HG03108 (cell line): ENCODE measurements around the gene UNC5C.

Experiments used
- ATAC-seq: cut with Tn5 transposase; IDR thresholded peaks from one replicate; pipeline ENCODE4 v1.9.1; 2021; ENCODE audit warnings: moderate library complexity; ENCODE audit not compliant: unreplicated experiment

Gene UNC5C

GRCh38 chr4:95522682-95523530, 25.9 kb downstream of the UNC5C start:
- ATAC-seq = no peak

- no peak for ATAC-seq
These were observed 31.0 kb downstream of the UNC5C start for GRCh38 chr4:95517576-95518345.

DNA sequence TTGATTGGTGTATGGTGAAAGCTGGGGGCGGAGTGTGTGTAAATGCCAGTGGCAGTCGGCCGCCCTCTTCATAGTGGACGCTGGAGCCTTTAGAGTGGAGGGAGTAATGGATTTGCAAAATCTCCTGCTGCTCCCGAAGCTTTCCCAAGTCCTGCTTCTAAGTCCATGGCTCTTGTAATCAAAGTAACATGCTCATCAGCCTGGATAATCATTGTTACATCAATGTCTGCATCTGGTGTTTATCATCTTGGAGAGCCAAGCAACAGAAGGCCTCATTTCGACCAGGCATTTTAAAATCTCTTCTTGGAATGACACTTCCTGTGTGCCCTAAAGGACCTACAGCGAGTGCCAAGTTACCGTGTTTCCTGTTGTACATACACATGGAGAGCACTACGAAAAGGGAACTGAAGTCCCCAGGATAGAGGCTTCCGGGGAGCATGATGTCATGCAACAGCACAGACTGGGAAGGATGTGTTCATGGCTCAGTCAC, 32.2 kb downstream of the UNC5C start:
- ATAC-seq = no peak

- no peak for ATAC-seq
These were observed 33.2 kb downstream of the UNC5C start for GRCh38 chr4:95515589-95515988.

DNA sequence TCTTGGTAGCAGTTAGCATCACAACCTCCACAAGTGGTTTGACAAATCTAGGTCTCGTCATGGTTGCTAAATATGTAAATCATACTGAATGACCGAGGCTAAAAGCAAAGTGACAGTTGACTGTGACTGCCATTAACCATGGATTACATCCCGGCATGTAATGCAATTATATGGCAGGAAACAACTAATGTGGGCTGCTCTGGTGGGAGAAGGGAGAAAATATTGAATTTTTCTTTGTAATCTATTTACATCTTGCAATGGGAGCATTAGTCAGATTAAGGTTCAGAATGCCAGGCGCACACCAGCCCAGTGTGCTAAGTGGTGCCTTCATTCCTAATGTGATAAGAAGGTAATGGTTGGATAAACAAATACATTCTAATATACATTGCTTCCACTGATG, 35.8 kb downstream of the UNC5C start:
- ATAC-seq = no peak

DNA sequence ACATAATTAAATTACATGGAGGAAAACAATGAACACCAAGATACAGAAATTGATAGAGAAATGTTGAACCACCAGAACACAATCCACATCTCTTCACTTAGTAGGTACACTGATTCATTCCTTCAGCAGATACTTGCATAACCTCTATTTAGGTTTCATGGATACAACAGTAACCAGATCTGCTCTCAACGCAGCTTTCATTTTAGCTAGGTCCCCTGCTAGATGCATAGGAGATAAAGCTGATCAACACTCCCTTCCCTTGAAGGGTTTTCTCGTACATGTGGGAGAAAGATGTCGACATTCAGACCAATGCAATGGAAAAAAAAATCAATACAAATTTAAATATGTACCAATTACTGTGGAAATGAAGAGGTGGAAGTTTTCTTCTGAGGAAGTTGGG, 37.3 kb downstream of the UNC5C start:
- ATAC-seq = no peak

DNA sequence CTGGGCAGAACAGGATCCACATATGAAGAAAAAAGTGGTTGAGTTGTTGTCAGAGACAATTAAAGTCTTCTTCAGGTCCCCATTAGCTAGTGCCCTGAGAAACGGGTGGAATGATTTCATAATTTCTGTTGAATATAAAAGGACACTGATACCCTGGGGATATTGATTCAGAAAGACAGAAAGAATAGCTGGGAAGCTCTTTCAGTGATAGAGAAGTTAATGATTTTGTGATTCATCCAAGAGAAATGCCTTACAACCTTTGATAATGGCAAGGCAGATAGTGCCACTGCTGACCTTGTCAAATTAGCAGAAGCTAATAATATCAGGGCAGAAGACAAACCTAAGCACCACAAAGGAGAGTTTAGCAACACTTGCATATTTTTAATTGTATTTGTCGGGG, 37.9 kb downstream of the UNC5C start:
- ATAC-seq = no peak

GRCh38 chr4:95510145-95510544, 38.6 kb downstream of the UNC5C start:
- ATAC-seq = no peak

GRCh38 chr4:95508421-95508820, 40.4 kb downstream of the UNC5C start:
- ATAC-seq = no peak

DNA sequence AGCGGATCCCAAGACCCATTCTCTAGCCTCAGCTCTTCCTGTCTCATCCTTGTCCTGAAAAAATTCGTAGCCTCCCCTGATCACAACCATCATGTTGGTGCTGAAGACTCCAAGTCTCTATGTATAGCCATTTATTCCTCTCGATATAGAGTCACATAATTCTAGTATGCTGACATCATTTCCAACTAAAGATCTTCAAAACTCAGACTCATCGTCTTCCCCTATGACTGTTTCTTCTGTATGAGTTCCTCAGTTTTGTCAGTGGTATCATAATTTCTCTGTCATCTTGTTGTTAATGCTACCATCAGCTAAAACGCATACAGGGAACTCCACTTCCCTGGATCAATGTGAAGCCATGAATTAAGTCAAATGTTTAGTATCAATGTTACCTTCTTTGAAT, 41.2 kb downstream of the UNC5C start:
- ATAC-seq = no peak

DNA sequence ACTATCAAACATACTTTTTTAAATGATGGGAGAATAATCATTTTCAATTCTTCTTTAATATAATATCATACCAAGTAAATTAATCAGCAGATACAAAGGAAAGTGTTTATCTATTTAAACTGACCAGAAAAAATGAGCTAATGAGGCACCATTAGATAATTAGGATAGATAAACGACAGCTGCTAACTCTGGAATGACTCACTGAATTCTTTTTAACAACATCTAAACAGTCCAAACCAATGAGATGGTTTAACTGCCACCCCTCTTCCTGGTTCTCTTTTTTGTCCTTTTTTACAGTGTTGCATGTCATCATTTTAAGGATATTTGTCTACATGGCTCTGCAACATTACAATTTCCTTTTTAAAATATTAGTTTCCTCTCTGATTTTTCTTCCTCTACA, 41.6 kb downstream of the UNC5C start:
- no peak for ATAC-seq

GRCh38 chr4:95506264-95506663, 42.5 kb downstream of the UNC5C start:
- ATAC-seq = no peak

DNA sequence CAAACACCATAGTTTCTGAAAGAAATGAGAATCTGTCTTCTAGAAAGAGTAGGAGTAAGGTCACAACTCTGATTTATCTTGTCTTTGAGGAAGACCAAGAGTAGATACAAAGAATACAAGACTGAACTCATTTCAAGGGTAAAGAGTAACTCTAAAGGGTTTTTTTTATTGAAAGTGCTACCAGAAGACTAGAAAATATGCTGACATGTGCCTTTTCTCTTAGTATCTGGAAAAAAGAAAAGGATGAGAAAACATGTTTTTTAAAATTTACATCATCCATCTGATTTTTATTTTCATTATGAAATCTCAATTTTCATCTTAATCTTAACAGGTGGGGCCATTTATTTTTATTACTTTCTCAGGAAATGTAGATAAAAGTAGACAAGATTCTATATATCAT, 43.0 kb downstream of the UNC5C start:
- no peak for ATAC-seq

- ATAC-seq = no peak
These were observed 43.6 kb downstream of the UNC5C start for GRCh38 chr4:95505151-95505550.

DNA sequence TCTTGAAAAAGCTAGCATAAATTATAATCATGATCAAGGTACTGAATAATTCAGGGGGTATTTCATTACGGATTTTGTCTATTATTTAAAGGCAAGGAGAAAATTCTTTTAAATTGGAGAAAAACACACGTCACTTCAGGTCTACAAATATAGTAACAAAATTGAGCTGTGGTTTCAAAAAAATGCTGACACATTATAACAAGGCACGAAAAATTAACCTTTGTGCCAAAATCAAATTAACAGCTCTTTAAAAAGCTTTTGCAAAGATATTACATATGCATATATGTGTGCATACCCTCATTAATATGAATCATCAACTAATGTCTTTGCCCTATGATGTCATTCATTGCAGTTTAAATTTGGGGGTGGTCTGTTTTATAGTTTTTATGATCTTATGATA, 44.3 kb downstream of the UNC5C start:
- ATAC-seq = no peak

- no peak for ATAC-seq
These were observed 48.4 kb downstream of the UNC5C start for GRCh38 chr4:95500361-95500760.

- no peak for ATAC-seq
These were observed 49.5 kb downstream of the UNC5C start for GRCh38 chr4:95499291-95499696.

DNA sequence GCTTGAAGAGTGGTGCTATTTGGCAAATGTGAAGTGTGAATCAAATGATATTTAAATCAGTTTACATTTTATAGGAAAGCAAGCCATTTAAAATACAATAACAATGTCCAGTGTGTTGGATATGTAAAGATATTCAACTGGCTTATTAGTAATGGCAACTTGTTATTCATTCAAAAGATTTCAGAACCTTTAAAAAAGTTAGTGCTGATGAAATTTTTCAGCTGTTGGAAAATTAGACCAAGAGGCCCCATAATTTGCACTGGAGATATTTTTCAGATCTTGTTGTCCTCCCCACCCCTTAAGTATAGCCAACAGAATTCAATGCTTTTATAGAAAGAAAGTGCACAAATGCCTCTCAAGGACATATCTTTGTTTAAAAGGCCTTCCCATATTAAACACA, 54.6 kb downstream of the UNC5C start:
- no peak for ATAC-seq

GRCh38 chr4:95478679-95479078, 70.1 kb downstream of the UNC5C start:
- no peak for ATAC-seq

DNA sequence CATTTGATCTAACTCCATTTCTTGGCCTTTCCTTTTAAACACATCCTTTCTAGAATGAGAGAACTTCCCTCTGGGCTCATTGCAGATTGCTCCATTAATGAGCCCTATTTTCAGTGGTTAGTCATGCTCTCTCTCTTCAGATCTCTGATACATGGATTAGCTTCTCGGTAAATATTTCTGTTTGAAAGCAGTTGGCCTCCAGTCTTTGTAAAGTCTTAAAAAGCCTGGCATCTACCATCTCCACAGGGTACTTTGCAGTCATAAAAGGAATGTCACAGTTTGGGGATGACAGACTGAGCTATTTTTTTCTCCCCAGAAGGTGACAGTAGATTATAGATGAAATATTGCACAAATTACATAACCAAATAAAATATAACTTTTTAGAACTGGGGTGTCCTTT, 72.7 kb downstream of the UNC5C start:
- no peak for ATAC-seq

DNA sequence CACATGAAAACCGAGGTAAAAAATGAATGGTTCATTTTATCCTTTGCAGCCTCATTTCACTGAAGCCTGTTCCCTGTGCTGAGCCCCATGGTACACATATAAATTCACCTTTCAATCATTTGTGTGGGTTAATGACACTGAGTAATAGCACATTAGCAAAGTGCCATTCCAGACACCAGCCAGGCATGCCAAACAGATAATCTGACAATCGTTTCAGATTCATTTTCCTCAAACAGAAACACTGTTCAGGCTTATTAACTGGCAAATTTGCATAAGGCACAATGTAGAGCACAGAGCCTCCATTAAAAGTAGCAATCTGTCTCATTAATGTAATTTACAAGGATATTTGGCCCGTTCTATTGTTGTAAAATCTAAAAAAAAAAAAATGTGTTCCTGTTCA, 76.2 kb downstream of the UNC5C start:
- no peak for ATAC-seq

GRCh38 chr4:95470622-95471021, 78.2 kb downstream of the UNC5C start:
- ATAC-seq = no peak
